ENCODE measurements around the gene ADAT3.

DNA sequence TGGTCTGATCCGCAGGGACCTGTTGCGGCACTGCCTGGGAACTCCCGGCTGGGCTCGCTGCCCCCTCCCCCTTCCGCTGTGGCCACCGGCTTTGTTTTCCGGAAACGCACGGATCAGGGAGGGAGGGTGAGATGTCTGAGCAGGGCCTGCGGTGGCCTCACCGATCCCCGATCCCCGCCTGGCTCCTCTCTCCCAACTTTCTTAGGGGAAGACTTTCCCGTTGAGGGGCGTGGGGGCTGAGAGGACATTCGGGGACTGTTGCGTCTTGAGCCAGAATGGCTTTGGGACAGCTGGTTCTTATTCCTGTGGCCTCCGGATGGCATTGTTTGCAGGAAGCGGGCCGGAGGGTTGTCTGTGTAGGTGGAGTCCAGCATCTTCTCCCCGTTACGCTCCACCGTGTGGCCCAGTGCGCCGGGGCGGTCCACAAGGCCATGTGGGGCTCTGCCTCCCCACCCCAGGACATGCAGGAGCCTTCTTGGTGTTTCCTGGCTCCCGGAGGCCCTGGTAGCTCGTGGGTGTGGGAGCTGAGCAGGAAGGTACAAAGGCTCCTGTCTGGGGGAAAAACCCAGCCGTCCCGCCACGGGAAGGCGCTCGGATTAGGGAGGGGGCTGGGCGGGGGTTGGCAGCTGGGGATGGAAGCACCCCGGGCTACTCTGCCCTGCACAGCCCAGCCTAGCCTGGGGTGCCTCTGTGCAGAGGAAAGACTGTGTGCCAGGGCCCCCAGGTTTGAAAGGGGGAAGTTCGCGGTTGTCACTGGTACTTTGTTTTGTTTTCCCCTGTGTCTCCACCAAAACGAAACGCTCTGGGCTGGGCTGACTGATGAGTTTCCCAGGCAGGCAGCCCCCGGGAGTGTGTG is 37.1 kb downstream of the ADAT3 start:
- TF ChIP-seq, protein P1, sequence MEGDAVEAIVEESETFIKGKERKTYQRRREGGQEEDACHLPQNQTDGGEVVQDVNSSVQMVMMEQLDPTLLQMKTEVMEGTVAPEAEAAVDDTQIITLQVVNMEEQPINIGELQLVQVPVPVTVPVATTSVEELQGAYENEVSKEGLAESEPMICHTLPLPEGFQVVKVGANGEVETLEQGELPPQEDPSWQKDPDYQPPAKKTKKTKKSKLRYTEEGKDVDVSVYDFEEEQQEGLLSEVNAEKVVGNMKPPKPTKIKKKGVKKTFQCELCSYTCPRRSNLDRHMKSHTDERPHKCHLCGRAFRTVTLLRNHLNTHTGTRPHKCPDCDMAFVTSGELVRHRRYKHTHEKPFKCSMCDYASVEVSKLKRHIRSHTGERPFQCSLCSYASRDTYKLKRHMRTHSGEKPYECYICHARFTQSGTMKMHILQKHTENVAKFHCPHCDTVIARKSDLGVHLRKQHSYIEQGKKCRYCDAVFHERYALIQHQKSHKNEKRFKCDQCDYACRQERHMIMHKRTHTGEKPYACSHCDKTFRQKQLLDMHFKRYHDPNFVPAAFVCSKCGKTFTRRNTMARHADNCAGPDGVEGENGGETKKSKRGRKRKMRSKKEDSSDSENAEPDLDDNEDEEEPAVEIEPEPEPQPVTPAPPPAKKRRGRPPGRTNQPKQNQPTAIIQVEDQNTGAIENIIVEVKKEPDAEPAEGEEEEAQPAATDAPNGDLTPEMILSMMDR (IDR thresholded peaks at IDR 0.05; ENCODE audit: poor library complexity) = no peak
- TF ChIP-seq EZH2 (IDR thresholded peaks at IDR 0.05; ENCODE audit: borderline replicate concordance) = no peak
- TF ChIP-seq EZH2phosphoT487 (IDR thresholded peaks at IDR 0.05; ENCODE audit: low read depth, severe bottlenecking, unreplicated experiment) = no peak
